H9 (cell line): ENCODE results near the gene LRRC8B. TPM values are rescaled to one million over a fixed set of nuclear protein-coding genes. Genes with fewer than 3 reads are reported as not detected.

Experiments used
- DNase-seq: peaks from one replicate; pipeline ENCODE4 v3.0.0-alpha.2; 2017
- H2AFZ ChIP-seq: one replicate; pipeline ENCODE4 v1.6.1; 2013; ENCODE audit warnings: mild to moderate bottlenecking, low read length, control low read depth, moderate library complexity
- H2AK5ac ChIP-seq: 2 replicates; pipeline ENCODE4 v1.6.1; 2013; ENCODE audit warnings: low read length, control low read depth, mixed read lengths; ENCODE audit not compliant: insufficient read length
- H2BK120ac ChIP-seq: one replicate; pipeline ENCODE4 v1.6.1; 2013; ENCODE audit warnings: low read depth, mild to moderate bottlenecking, low read length, control low read depth, inconsistent platforms; ENCODE audit not compliant: poor library complexity, severe bottlenecking
- H2BK12ac ChIP-seq: 2 replicates; pipeline ENCODE4 v1.6.1; 2013; ENCODE audit warnings: low read length, control low read depth, mixed read lengths, low read depth; ENCODE audit not compliant: insufficient read length
- H2BK15ac ChIP-seq: 2 replicates; pipeline ENCODE4 v1.6.1; 2013; ENCODE audit warnings: low read depth, low read length, control low read depth
- H2BK20ac ChIP-seq: one replicate; pipeline ENCODE4 v1.6.1; 2013; ENCODE audit warnings: low read depth, mild to moderate bottlenecking, low read length, control low read depth, inconsistent platforms; ENCODE audit not compliant: poor library complexity, severe bottlenecking
- H2BK5ac ChIP-seq: 2 replicates; pipeline ENCODE4 v1.6.1; 2013; ENCODE audit warnings: low read length, control low read depth, mixed read lengths; ENCODE audit not compliant: insufficient read length
- H3K14ac ChIP-seq: 2 replicates; pipeline ENCODE4 v1.6.1; 2013; ENCODE audit warnings: low read length, control low read depth; ENCODE audit not compliant: insufficient read depth
- H3K18ac ChIP-seq: 2 replicates; pipeline ENCODE4 v1.6.1; 2013; ENCODE audit warnings: low read depth, mild to moderate bottlenecking, mixed read lengths, low read length, control low read depth; ENCODE audit not compliant: insufficient read length
- H3K23ac ChIP-seq: 2 replicates; pipeline ENCODE4 v1.6.1; 2013; ENCODE audit warnings: low read length, control low read depth, mixed read lengths, low read depth; ENCODE audit not compliant: insufficient read length
- H3K23me2 ChIP-seq: 2 replicates; pipeline ENCODE4 v1.6.1; 2013; ENCODE audit warnings: low read depth, mild to moderate bottlenecking, mixed read lengths, low read length, control low read depth; ENCODE audit not compliant: insufficient read length, poor library complexity, severe bottlenecking
- H3K27ac ChIP-seq: 2 replicates; pipeline ENCODE4 v1.5.1; 2013; ENCODE audit warnings: low read length, control low read depth, mixed read lengths, low read depth; ENCODE audit not compliant: insufficient read length
- H3K27me3 ChIP-seq: 2 replicates; pipeline ENCODE4 v1.6.1; 2013; ENCODE audit warnings: low read length, control low read depth, inconsistent platforms; ENCODE audit not compliant: insufficient read depth
- H3K4ac ChIP-seq: 2 replicates; pipeline ENCODE4 v1.6.1; 2013; ENCODE audit warnings: low read depth, mild to moderate bottlenecking, control low read depth, inconsistent platforms, low read length, moderate library complexity
- H3K4me1 ChIP-seq: 2 replicates; pipeline ENCODE4 v1.6.1; 2013; ENCODE audit warnings: low read length, control low read depth, inconsistent platforms; ENCODE audit not compliant: insufficient read depth
- H3K4me2 ChIP-seq: 2 replicates; pipeline ENCODE4 v1.6.1; 2013; ENCODE audit warnings: low read length, control low read depth, mixed read lengths; ENCODE audit not compliant: insufficient read length, insufficient read depth
- H3K56ac ChIP-seq: 2 replicates; pipeline ENCODE4 v1.6.1; 2013; ENCODE audit warnings: low read depth, mild to moderate bottlenecking, mixed read lengths, low read length, control low read depth; ENCODE audit not compliant: insufficient read length
- H3K79me1 ChIP-seq: 2 replicates; pipeline ENCODE4 v1.6.1; 2013; ENCODE audit warnings: low read depth, mild to moderate bottlenecking, moderate library complexity, low read length, control low read depth, inconsistent platforms; ENCODE audit not compliant: insufficient read depth, poor library complexity, severe bottlenecking
- H3K79me2 ChIP-seq: 2 replicates; pipeline ENCODE4 v1.6.1; 2013; ENCODE audit warnings: low read length, control low read depth, inconsistent platforms; ENCODE audit not compliant: insufficient read depth
- H3K9ac ChIP-seq: 2 replicates; pipeline ENCODE4 v1.6.1; 2013; ENCODE audit warnings: low read length, control low read depth, mixed read lengths; ENCODE audit not compliant: insufficient read length; ENCODE audit errors: extremely low read depth
- H3K9me3 ChIP-seq: one replicate; pipeline ENCODE4 v1.6.1; 2013; ENCODE audit warnings: low read depth, low read length, inconsistent platforms; ENCODE audit not compliant: control insufficient read depth
- H3T11ph ChIP-seq: one replicate; pipeline ENCODE4 v1.6.1; 2013; ENCODE audit warnings: mild to moderate bottlenecking, low read length, control low read depth, inconsistent platforms
- H4K20me1 ChIP-seq: one replicate; pipeline ENCODE4 v1.6.1; 2013; ENCODE audit not compliant: control insufficient read depth, insufficient read length, insufficient read depth
- H4K5ac ChIP-seq: 2 replicates; pipeline ENCODE4 v1.6.1; 2013; ENCODE audit warnings: low read depth, mild to moderate bottlenecking, mixed read lengths, low read length, control low read depth; ENCODE audit not compliant: insufficient read length
- H4K8ac ChIP-seq: replicated peaks from 2 replicates; pipeline ENCODE4 v1.6.1; 2013; ENCODE audit warnings: low read length, control low read depth, mixed read lengths, low read depth; ENCODE audit not compliant: insufficient read length
- H4K91ac ChIP-seq: 2 replicates; pipeline ENCODE4 v1.6.1; 2013; ENCODE audit warnings: low read depth, mild to moderate bottlenecking, moderate library complexity, mixed read lengths, low read length, control low read depth; ENCODE audit not compliant: insufficient read length
- H3K27ac Mint-ChIP-seq, 3 experiments: 2 replicates in 2 of 3; 3 replicates in 1 of 3; pipeline ENCODE4 v1.8.0; 2020 to 2021; ENCODE audit warnings: mixed read lengths in 3 of 3, mild to moderate bottlenecking in 1 of 3, moderate library complexity in 1 of 3
- H3K27me3 Mint-ChIP-seq: 2 replicates; pipeline ENCODE4 v1.8.0; 2021; ENCODE audit warnings: low read depth, mild to moderate bottlenecking, moderate library complexity, mixed read lengths
- H3K36me3 Mint-ChIP-seq, 3 experiments: 2 replicates in 2 of 3; 3 replicates in 1 of 3; pipeline ENCODE4 v1.8.0; 2020 to 2021; ENCODE audit warnings: low read depth in 3 of 3, mixed read lengths in 3 of 3; ENCODE audit not compliant: insufficient read depth in 1 of 3
- H3K4me1 Mint-ChIP-seq, 2 experiments: 2 replicates each; pipeline ENCODE4 v1.8.0; 2020; ENCODE audit warnings: mixed read lengths in 2 of 2
- H3K4me3 Mint-ChIP-seq, 2 experiments: 2 replicates in 1 of 2; 3 replicates in 1 of 2; pipeline ENCODE4 v1.8.0; 2020 to 2021; ENCODE audit warnings: mild to moderate bottlenecking in 2 of 2, mixed read lengths in 2 of 2, moderate library complexity in 1 of 2
- H3K9me3 Mint-ChIP-seq, 2 experiments: 2 replicates in 1 of 2; 3 replicates in 1 of 2; pipeline ENCODE4 v1.8.0; 2020; ENCODE audit warnings: mild to moderate bottlenecking in 2 of 2, mixed read lengths in 2 of 2, moderate library complexity in 1 of 2
- WGBS: extraction: QIAGEN DNeasy Blood & Tissue Kit; methylation state at CpG from one replicate; pipeline ENCODE4 v1.1.7; 2013; ENCODE audit warnings: missing lambda C conversion rate, low lambda C conversion rate, mixed read lengths; ENCODE audit not compliant: insufficient read length; ENCODE audit errors: extremely low coverage; 5-methylcytosine and 5-hydroxymethylcytosine counted together
- total RNA-seq: library from RNA; stranded (reverse); gene quantifications from 2 replicates; pipeline ENCODE4 v1.2.1, GENCODE V29; 2021
- TF ChIP-seq, protein P1 (sequence below): fragments of 200-600 bp; sonication (generic); conservative IDR thresholded peaks from 3 replicates; pipeline ENCODE4 v1.8.0; 2021; ENCODE audit warnings: antibody characterized with exemption, mild to moderate bottlenecking

LRRC8B gene
- total RNA-seq, 1 experiment from 2014 or later = 33.2 TPM

- no peak overlapping the region for H3K9ac ChIP-seq
- no peak overlapping the region for H3K27ac ChIP-seq
- H3K4me2 ChIP-seq = no peak overlapping the region
- no peak overlapping the region for H4K5ac ChIP-seq
- no peak overlapping the region for H2BK5ac ChIP-seq
- H3K4me1 ChIP-seq = no peaks in the 10 kb centered on the region
- H4K91ac ChIP-seq = no peak overlapping the region
- TF ChIP-seq, protein P1, sequence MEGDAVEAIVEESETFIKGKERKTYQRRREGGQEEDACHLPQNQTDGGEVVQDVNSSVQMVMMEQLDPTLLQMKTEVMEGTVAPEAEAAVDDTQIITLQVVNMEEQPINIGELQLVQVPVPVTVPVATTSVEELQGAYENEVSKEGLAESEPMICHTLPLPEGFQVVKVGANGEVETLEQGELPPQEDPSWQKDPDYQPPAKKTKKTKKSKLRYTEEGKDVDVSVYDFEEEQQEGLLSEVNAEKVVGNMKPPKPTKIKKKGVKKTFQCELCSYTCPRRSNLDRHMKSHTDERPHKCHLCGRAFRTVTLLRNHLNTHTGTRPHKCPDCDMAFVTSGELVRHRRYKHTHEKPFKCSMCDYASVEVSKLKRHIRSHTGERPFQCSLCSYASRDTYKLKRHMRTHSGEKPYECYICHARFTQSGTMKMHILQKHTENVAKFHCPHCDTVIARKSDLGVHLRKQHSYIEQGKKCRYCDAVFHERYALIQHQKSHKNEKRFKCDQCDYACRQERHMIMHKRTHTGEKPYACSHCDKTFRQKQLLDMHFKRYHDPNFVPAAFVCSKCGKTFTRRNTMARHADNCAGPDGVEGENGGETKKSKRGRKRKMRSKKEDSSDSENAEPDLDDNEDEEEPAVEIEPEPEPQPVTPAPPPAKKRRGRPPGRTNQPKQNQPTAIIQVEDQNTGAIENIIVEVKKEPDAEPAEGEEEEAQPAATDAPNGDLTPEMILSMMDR = no peak
- H3K27ac Mint-ChIP-seq = peak overlapping the region in 2 of 3 experiments; percentile 17 to 93; a peak in 2 of 7 replicates
- no peak overlapping the region for H2BK15ac ChIP-seq
- H3T11ph ChIP-seq = no peak overlapping the region
- H3K14ac ChIP-seq = no peak overlapping the region
- no peak overlapping the region for H2BK12ac ChIP-seq
- no peaks in the 10 kb centered on the region for H4K20me1 ChIP-seq
- no peak overlapping the region for H2BK120ac ChIP-seq
- H3K4me3 Mint-ChIP-seq = no peak overlapping the region
- no peak overlapping the region for H2BK20ac ChIP-seq
- H3K9me3 ChIP-seq = no peaks in the 10 kb centered on the region
- H2AFZ ChIP-seq = no peak overlapping the region
- H3K9me3 Mint-ChIP-seq = peaks cover 8 to 9% of the 10 kb centered on the region in 2 experiments
- no peak overlapping the region for H3K4ac ChIP-seq
- H3K27me3 Mint-ChIP-seq = no peaks in the 10 kb centered on the region
- DNase-seq = no peak
- no peak overlapping the region for H3K56ac ChIP-seq
- no peak overlapping the region for H3K23ac ChIP-seq
- no CpG with 5 or more reads among the region's 1 CpG for WGBS
- peaks cover 21% of the 10 kb centered on the region in 2 experiments for H3K4me1 Mint-ChIP-seq
- H2AK5ac ChIP-seq = no peak overlapping the region
- no peaks in the 10 kb centered on the region for H3K23me2 ChIP-seq
- H3K36me3 Mint-ChIP-seq = peaks cover 25 to 41% (median 40%) of the 10 kb centered on the region in 3 experiments
- H3K18ac ChIP-seq = no peak overlapping the region
- H4K8ac ChIP-seq = no peak overlapping the region
- H3K79me2 ChIP-seq = no peaks in the 10 kb centered on the region
- no peaks in the 10 kb centered on the region for H3K79me1 ChIP-seq
- no peaks in the 10 kb centered on the region for H3K27me3 ChIP-seq
Observed at GRCh38 chr1:89575207-89575606, 50.6 kb downstream of the LRRC8B start.
